ENCODE results near the gene C19orf81.

DNA sequence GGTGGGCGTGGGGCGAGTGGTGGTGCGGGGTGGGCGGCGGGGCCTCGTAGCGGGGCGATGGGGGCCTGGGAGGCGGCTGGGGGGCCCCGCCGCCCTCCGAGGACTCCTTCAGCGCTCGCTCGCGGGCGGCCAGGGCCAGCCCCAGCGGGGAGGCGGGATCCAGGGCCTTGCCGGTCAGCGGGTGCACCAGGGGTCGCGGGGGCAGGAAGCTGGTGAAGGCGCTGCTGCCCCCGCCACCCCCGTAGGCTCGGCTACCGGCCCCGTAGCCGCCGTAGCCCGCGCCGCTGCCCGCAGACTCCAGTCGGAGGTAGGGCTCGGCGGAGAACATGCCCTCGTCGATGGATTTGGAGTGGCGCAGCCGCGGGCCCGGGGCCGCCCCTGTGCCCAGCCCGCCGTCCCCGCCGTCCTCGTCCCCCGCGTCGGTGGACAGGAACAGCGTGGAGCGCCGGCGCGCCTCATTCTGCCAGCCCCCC, 18.6 kb downstream of the C19orf81 start:
- TF ChIP-seq, protein P1, sequence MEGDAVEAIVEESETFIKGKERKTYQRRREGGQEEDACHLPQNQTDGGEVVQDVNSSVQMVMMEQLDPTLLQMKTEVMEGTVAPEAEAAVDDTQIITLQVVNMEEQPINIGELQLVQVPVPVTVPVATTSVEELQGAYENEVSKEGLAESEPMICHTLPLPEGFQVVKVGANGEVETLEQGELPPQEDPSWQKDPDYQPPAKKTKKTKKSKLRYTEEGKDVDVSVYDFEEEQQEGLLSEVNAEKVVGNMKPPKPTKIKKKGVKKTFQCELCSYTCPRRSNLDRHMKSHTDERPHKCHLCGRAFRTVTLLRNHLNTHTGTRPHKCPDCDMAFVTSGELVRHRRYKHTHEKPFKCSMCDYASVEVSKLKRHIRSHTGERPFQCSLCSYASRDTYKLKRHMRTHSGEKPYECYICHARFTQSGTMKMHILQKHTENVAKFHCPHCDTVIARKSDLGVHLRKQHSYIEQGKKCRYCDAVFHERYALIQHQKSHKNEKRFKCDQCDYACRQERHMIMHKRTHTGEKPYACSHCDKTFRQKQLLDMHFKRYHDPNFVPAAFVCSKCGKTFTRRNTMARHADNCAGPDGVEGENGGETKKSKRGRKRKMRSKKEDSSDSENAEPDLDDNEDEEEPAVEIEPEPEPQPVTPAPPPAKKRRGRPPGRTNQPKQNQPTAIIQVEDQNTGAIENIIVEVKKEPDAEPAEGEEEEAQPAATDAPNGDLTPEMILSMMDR (IDR thresholded peaks at IDR 0.05; ENCODE audit: insufficient read depth, low read depth, low read length), result no peak
- TF ChIP-seq EZH2 (IDR thresholded peaks at IDR 0.05; ENCODE audit: insufficient read depth, low read length), result peak; percentile 63
